Keratinocyte (primary cell): Measurements from ENCODE around the gene STAB2. TPM values are rescaled to one million over a fixed set of nuclear protein-coding genes. Genes with fewer than 3 reads are reported as not detected.

Experiments used
- DNase-seq: peaks from one replicate; pipeline ENCODE4 v3.0.0-alpha.2; 2011; ENCODE audit warnings: low read depth, missing footprints, low spot score
- FAIRE-seq: peaks from 2 replicates; lab custom pipeline; 2011; peaks lifted over from hg19 to GRCh38; lab: Jason Lieb, UNC
- H2AFZ ChIP-seq: 2 replicates; pipeline ENCODE4 v1.6.0; 2012; ENCODE audit warnings: low read length, control low read depth, inconsistent platforms; ENCODE audit not compliant: control insufficient read depth
- H3K27ac ChIP-seq: 2 replicates; pipeline ENCODE4 v1.5.1; 2011; ENCODE audit warnings: low read length; ENCODE audit not compliant: control insufficient read depth, insufficient read depth
- H3K27me3 ChIP-seq: 3 replicates; pipeline ENCODE4 v1.6.0; 2011; ENCODE audit warnings: low read length; ENCODE audit not compliant: control insufficient read depth, insufficient read depth; ENCODE audit errors: extremely low read depth
- H3K36me3 ChIP-seq, 2 experiments: 2 replicates in 1 of 2; 3 replicates in 1 of 2; pipeline ENCODE4 v1.5.1; 2011; ENCODE audit warnings: low read length in 2 of 2, mild to moderate bottlenecking in 1 of 2; ENCODE audit not compliant: control insufficient read depth in 2 of 2, insufficient read depth in 2 of 2; ENCODE audit errors: extremely low read depth in 1 of 2
- H3K4me1 ChIP-seq: 3 replicates; pipeline ENCODE4 v1.5.1; 2011; ENCODE audit warnings: low read length; ENCODE audit not compliant: control insufficient read depth, insufficient read depth; ENCODE audit errors: extremely low read depth
- H3K4me2 ChIP-seq: 3 replicates; pipeline ENCODE4 v1.6.0; 2011; ENCODE audit warnings: low read depth, low read length; ENCODE audit not compliant: control insufficient read depth, insufficient read depth; ENCODE audit errors: extremely low read depth
- H3K4me3 ChIP-seq, 3 experiments: fragments of 200-600 bp in 1 of 3; sonication (generic) in 1 of 3; 2 replicates in 2 of 3; 3 replicates in 1 of 3; pipeline ENCODE4 v1.5.1; 2011 to 2016; ENCODE audit warnings: low read length in 3 of 3, mild to moderate bottlenecking in 3 of 3, control low read depth in 2 of 3, inconsistent platforms in 1 of 3, low read depth in 1 of 3, mixed read lengths in 1 of 3, mixed run types in 1 of 3, moderate library complexity in 1 of 3; ENCODE audit not compliant: control insufficient read depth in 2 of 3, insufficient read depth in 2 of 3; ENCODE audit errors: extremely low read depth in 1 of 3
- H3K79me2 ChIP-seq: 2 replicates; pipeline ENCODE4 v1.6.0; 2012; ENCODE audit warnings: low read length; ENCODE audit not compliant: control insufficient read depth, insufficient read depth
- H3K9ac ChIP-seq: 3 replicates; pipeline ENCODE4 v1.6.0; 2011; ENCODE audit warnings: low read length; ENCODE audit not compliant: control insufficient read depth, insufficient read depth; ENCODE audit errors: extremely low read depth
- H3K9me1 ChIP-seq: 3 replicates; pipeline ENCODE4 v1.6.0; 2011; ENCODE audit warnings: low read length; ENCODE audit not compliant: control insufficient read depth, insufficient read depth; ENCODE audit errors: extremely low read depth
- H3K9me3 ChIP-seq: 2 replicates; pipeline ENCODE4 v1.5.1; 2012; ENCODE audit warnings: low read depth, low read length; ENCODE audit not compliant: control insufficient read depth
- H4K20me1 ChIP-seq: 3 replicates; pipeline ENCODE4 v1.6.0; 2011; ENCODE audit warnings: low read length; ENCODE audit not compliant: control insufficient read depth, insufficient read depth; ENCODE audit errors: extremely low read depth
- EZH2 ChIP-seq: IDR thresholded peaks from one replicate; pipeline ENCODE4 v1.6.1; 2012; ENCODE audit warnings: inconsistent platforms, mild to moderate bottlenecking, low read length, moderate library complexity
- dilution Hi-C: fragments of 300-500 bp; cut with MboI; formaldehyde crosslinking; loops from one replicate; pipeline ENCODE4 v1.7.0; 2020; ENCODE audit warnings: low sequenced_read_pairs; ENCODE audit not compliant: extremely low pct_ligation_motif_present
- polyA plus RNA-seq, 5 experiments: library from polyadenylated mRNA; depleted of rRNA in 3 of 5; stranded (reverse) in 3 of 5; stranded (forward) in 1 of 5; unstranded in 1 of 5; fragments of >200 nt; gene quantifications; 1 replicate in 1 of 5; 2 replicates in 3 of 5; 3 replicates in 1 of 5; pipeline versions ENCODE4 v1.2.1 to v1.2.3, GENCODE V29; 2011 to 2012; ENCODE audit warnings: missing spikeins in 2 of 5, low read depth in 1 of 5, low replicate concordance in 1 of 5
- TF ChIP-seq, protein P1 (sequence below), 3 experiments: IDR thresholded peaks in 1 of 3; conservative IDR thresholded peaks in 1 of 3; optimal IDR thresholded peaks in 1 of 3; 2 replicates in 2 of 3; 3 replicates in 1 of 3; pipeline versions ENCODE3 to v1.5.1; 2011; ENCODE audit warnings: low read length in 3 of 3, mild to moderate bottlenecking in 3 of 3, moderate library complexity in 2 of 3, control low read depth in 1 of 3, inconsistent platforms in 1 of 3; ENCODE audit not compliant: insufficient read depth in 2 of 3; ENCODE audit errors: extremely low read depth in 1 of 3

STAB2 gene
- polyA plus RNA-seq, 1 donor (not counting 4 experiments of a cell fraction or from before 2014, with no cell fraction given), result not detected

DNA sequence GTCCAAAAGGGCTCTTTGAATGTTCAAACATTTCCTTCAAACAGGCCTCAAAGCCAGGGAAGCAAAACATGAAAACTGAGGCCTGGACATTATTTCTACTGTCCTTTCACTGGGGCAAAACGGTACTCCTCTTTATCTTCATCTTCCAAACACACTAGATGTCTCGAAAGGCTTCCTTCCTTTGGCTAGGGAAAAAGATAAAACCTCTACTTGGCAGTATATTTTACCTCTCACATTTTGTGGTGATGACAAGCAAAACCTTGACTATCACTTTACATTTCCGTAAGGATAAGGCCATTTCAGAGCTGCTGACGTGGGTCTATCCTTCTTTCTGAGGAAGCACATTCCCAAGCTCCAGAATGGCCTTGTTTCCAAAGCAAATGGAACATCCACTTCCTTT lies 9.9 kb downstream of the STAB2 start:
- H3K27me3 ChIP-seq, result no peaks in the 10 kb centered on the region
- no peak overlapping the region for H2AFZ ChIP-seq
- no peak overlapping the region for H3K9ac ChIP-seq
- H3K4me1 ChIP-seq, result no peaks in the 10 kb centered on the region
- no peak overlapping the region for H3K4me3 ChIP-seq
- TF ChIP-seq EZH2, result no peak
- TF ChIP-seq, protein P1, sequence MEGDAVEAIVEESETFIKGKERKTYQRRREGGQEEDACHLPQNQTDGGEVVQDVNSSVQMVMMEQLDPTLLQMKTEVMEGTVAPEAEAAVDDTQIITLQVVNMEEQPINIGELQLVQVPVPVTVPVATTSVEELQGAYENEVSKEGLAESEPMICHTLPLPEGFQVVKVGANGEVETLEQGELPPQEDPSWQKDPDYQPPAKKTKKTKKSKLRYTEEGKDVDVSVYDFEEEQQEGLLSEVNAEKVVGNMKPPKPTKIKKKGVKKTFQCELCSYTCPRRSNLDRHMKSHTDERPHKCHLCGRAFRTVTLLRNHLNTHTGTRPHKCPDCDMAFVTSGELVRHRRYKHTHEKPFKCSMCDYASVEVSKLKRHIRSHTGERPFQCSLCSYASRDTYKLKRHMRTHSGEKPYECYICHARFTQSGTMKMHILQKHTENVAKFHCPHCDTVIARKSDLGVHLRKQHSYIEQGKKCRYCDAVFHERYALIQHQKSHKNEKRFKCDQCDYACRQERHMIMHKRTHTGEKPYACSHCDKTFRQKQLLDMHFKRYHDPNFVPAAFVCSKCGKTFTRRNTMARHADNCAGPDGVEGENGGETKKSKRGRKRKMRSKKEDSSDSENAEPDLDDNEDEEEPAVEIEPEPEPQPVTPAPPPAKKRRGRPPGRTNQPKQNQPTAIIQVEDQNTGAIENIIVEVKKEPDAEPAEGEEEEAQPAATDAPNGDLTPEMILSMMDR (optimal IDR thresholded peaks at IDR 0.05 in 1 of 3, IDR thresholded peaks at IDR 0.05 in 1 of 3, conservative IDR thresholded peaks at IDR 0.05 in 1 of 3; ENCODE audit: extremely low read depth in 1 of 3, insufficient read depth in 2 of 3, low read length in 3 of 3), result no peak
- H3K9me1 ChIP-seq, result no peaks in the 10 kb centered on the region
- no peak for FAIRE-seq
- dilution Hi-C loops, result no loop called here
- DNase-seq, result no peak
- H4K20me1 ChIP-seq, result no peaks in the 10 kb centered on the region
- no peaks in the 10 kb centered on the region for H3K9me3 ChIP-seq
- H3K36me3 ChIP-seq, result no peaks in the 10 kb centered on the region
- no peaks in the 10 kb centered on the region for H3K79me2 ChIP-seq
- H3K4me2 ChIP-seq, result no peak overlapping the region
- no peak overlapping the region for H3K27ac ChIP-seq

DNA sequence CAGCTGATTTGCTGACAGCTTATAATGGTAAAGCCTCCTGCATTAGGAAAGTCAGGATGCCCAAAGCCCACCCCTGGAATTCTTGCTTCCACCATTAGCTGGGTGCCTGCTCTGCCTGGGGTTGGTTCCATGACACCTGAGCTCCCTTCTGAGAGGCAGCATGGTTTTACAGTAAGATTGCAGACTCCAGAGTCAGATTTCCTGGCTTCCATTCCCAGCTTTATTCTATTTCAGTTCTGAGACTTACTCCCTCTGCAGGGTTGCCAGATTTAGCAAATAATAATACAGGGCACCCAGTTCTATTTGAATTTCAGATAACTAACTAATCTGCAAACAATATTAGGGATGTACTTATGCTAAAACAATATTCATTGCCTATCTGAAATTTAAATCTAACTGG lies 12.2 kb downstream of the STAB2 start:
- H3K36me3 ChIP-seq, result no peaks in the 10 kb centered on the region
- dilution Hi-C loops, result no loop called here
- FAIRE-seq (peak; percentile 5), DNase-seq (no peak)
- H3K4me3 ChIP-seq, result no peak overlapping the region
- no peaks in the 10 kb centered on the region for H3K4me1 ChIP-seq
- H3K9me3 ChIP-seq, result no peaks in the 10 kb centered on the region
- no peak overlapping the region for H3K9ac ChIP-seq
- H3K9me1 ChIP-seq, result no peaks in the 10 kb centered on the region
- no peak overlapping the region for H2AFZ ChIP-seq
- H3K27ac ChIP-seq, result no peak overlapping the region
- H3K27me3 ChIP-seq, result no peaks in the 10 kb centered on the region
- H4K20me1 ChIP-seq, result no peaks in the 10 kb centered on the region
- TF ChIP-seq, protein P1 (optimal IDR thresholded peaks at IDR 0.05 in 1 of 3, IDR thresholded peaks at IDR 0.05 in 1 of 3, conservative IDR thresholded peaks at IDR 0.05 in 1 of 3; ENCODE audit: extremely low read depth in 1 of 3, insufficient read depth in 2 of 3, low read length in 3 of 3), result no peak
- TF ChIP-seq EZH2, result no peak
- H3K4me2 ChIP-seq, result no peak overlapping the region
- H3K79me2 ChIP-seq, result no peaks in the 10 kb centered on the region
